CD14-positive monocyte (primary cell): Measurements from ENCODE around the gene MBTD1. TPM values are rescaled to one million over a fixed set of nuclear protein-coding genes. Genes with fewer than 3 reads are reported as not detected.

Experiments used
- DNase-seq, 3 donors: peaks; one replicate each; pipeline ENCODE4 v3.0.0-alpha.2; 2011 to 2022
- H2AFZ ChIP-seq: 2 replicates; pipeline ENCODE4 v1.6.0; 2012; ENCODE audit warnings: mild to moderate bottlenecking, low read depth, low read length, inconsistent platforms; ENCODE audit not compliant: insufficient read depth, poor library complexity, severe bottlenecking
- H3K27ac ChIP-seq, 2 donors: 1 replicate in 1 of 2; 2 replicates in 1 of 2; pipeline ENCODE4 v1.5.1; 2012 to 2013; ENCODE audit warnings: low read length in 2 of 2, control low read depth in 1 of 2, inconsistent platforms in 1 of 2, low read depth in 1 of 2, mild to moderate bottlenecking in 1 of 2
- H3K27me3 ChIP-seq, 2 donors: one replicate each; pipeline versions ENCODE4 v1.6.0 to v1.6.1; 2011 to 2013; ENCODE audit warnings: low read length in 2 of 2; ENCODE audit not compliant: control insufficient read depth in 2 of 2, insufficient read depth in 2 of 2
- H3K36me3 ChIP-seq, 2 donors: replicated peaks in 1 of 2; 1 replicate in 1 of 2; 2 replicates in 1 of 2; pipeline versions ENCODE4 v1.5.1 to v1.6.1; 2012 to 2013; ENCODE audit warnings: low read length in 2 of 2, control low read depth in 1 of 2, inconsistent platforms in 1 of 2, mild to moderate bottlenecking in 1 of 2; ENCODE audit not compliant: insufficient read depth in 2 of 2, control insufficient read depth in 1 of 2
- H3K4me1 ChIP-seq, 2 donors: 1 replicate in 1 of 2; 2 replicates in 1 of 2; pipeline versions ENCODE4 v1.5.1 to v1.6.1; 2012 to 2013; ENCODE audit warnings: low read length in 2 of 2, control low read depth in 1 of 2, inconsistent platforms in 1 of 2, mild to moderate bottlenecking in 1 of 2, moderate library complexity in 1 of 2; ENCODE audit not compliant: insufficient read depth in 2 of 2, control insufficient read depth in 1 of 2
- H3K4me2 ChIP-seq: replicated peaks from 2 replicates; pipeline ENCODE3; 2012; ENCODE audit warnings: low read length, moderate library complexity, mild to moderate bottlenecking; ENCODE audit not compliant: poor library complexity, severe bottlenecking; ENCODE audit errors: extremely low read depth
- H3K4me3 ChIP-seq, 3 experiments: fragments of 200-600 bp in 1 of 3; sonication (generic) in 1 of 3; replicated peaks in 1 of 3; 1 replicate in 2 of 3; 2 replicates in 1 of 3; pipeline ENCODE4 v1.5.1; 2011 to 2013; ENCODE audit warnings: low read length in 3 of 3, mild to moderate bottlenecking in 3 of 3, control low read depth in 2 of 3, low read depth in 2 of 3, inconsistent platforms in 1 of 3, moderate library complexity in 1 of 3
- H3K79me2 ChIP-seq: 2 replicates; pipeline ENCODE4 v1.6.0; 2012; ENCODE audit warnings: mild to moderate bottlenecking, control low read depth, inconsistent platforms, low read length, moderate library complexity; ENCODE audit not compliant: insufficient read depth
- H3K9ac ChIP-seq: 2 replicates; pipeline ENCODE4 v1.6.0; 2017; ENCODE audit warnings: low read length, mild to moderate bottlenecking; ENCODE audit not compliant: insufficient read depth, poor library complexity, severe bottlenecking
- H3K9me3 ChIP-seq, 2 donors: replicated peaks in 1 of 2; 1 replicate in 1 of 2; 2 replicates in 1 of 2; pipeline versions ENCODE4 v1.5.1 to v1.6.1; 2012 to 2013; ENCODE audit warnings: low read length in 2 of 2, control low read depth in 1 of 2; ENCODE audit not compliant: control insufficient read depth in 1 of 2, insufficient read depth in 1 of 2
- H4K20me1 ChIP-seq: 2 replicates; pipeline ENCODE4 v1.6.0; 2012; ENCODE audit warnings: mild to moderate bottlenecking, low read length, control low read depth, moderate library complexity; ENCODE audit not compliant: insufficient read depth
- H3K27ac Mint-ChIP-seq, 7 donors: one replicate each; pipeline ENCODE4 v1.8.0; 2020; ENCODE audit warnings: mild to moderate bottlenecking in 7 of 7, mixed read lengths in 7 of 7, moderate library complexity in 6 of 7, inconsistent platforms in 2 of 7
- H3K27me3 Mint-ChIP-seq, 3 donors: one replicate each; pipeline ENCODE4 v1.8.0; 2021 to 2022; ENCODE audit warnings: low read depth in 3 of 3, mild to moderate bottlenecking in 3 of 3, mixed read lengths in 3 of 3, moderate library complexity in 3 of 3, inconsistent platforms in 1 of 3
- H3K36me3 Mint-ChIP-seq, 2 donors: one replicate each; pipeline ENCODE4 v1.8.0; 2020; ENCODE audit warnings: mixed read lengths in 2 of 2, inconsistent platforms in 1 of 2, mild to moderate bottlenecking in 1 of 2
- H3K4me1 Mint-ChIP-seq: one replicate; pipeline ENCODE4 v1.8.0; 2020; ENCODE audit warnings: mild to moderate bottlenecking, mixed read lengths
- H3K4me3 Mint-ChIP-seq, 2 donors: one replicate each; pipeline ENCODE4 v1.8.0; 2020; ENCODE audit warnings: mild to moderate bottlenecking in 2 of 2, mixed read lengths in 2 of 2, moderate library complexity in 1 of 2
- H3K9me3 Mint-ChIP-seq, 7 donors: one replicate each; pipeline ENCODE4 v1.8.0; 2020 to 2022; ENCODE audit warnings: mixed read lengths in 7 of 7, mild to moderate bottlenecking in 6 of 7, moderate library complexity in 6 of 7, inconsistent platforms in 2 of 7
- WGBS: methylation state at CpG from one replicate; pipeline ENCODE4 v1.1.5; 2013; ENCODE audit warnings: missing lambda C conversion rate; ENCODE audit not compliant: insufficient coverage; 5-methylcytosine and 5-hydroxymethylcytosine counted together
- intact Hi-C, 2 donors: fragments of 100-400 bp; cut with micrococcal nuclease; formaldehyde crosslinking; loops; one replicate each; pipeline versions ENCODE4 v1.15.0 to v1.15.1; 2023
- polyA plus RNA-seq, 3 donors: library from polyadenylated mRNA; depleted of rRNA in 1 of 3; unstranded in 2 of 3; stranded (reverse) in 1 of 3; fragments of 300-500 nt in 2 of 3; fragments of >200 nt in 1 of 3; fragmentation: Illumina TruSeq in 2 of 3; gene quantifications; 1 replicate in 2 of 3; 2 replicates in 1 of 3; pipeline ENCODE4 v1.2.3, GENCODE V29; 2012 to 2021
- TF ChIP-seq, protein P1 (sequence below): fragments of 200-600 bp; IDR thresholded peaks from one replicate; pipeline ENCODE4 v1.8.0; 2022; ENCODE audit warnings: antibody characterized with exemption, mild to moderate bottlenecking

MBTD1 gene
- polyA plus RNA-seq, 3 donors, result 5.9 to 11.3 (median 10.0) TPM

DNA sequence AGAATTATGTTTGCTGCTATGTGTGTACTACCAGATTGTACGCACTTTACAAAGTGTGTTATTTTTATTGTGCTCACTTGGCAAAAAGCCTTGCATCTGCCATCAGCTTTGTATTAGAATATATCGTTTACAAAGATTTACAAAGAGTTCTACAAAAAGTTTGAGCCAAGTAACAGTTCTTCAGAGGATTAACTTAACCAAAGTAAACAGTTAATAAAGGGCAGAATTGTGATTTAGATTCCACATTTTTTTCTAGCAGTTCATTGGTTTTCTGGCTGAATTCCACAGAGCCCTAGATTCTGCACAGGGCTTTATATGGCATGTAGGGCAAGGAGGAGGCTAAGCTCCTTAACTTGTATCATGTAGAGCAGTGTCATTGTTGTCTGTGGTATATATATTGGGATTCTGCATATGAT lies 29.9 kb upstream of the MBTD1 start:
- H3K36me3 ChIP-seq, result peaks cover 77 to 96% of the 10 kb centered on the region in 2 donors
- intact Hi-C loops, result no loop called here
- H3K9ac ChIP-seq, result no peak overlapping the region
- H3K9me3 ChIP-seq, result no peaks in the 10 kb centered on the region
- Mint-ChIP-seq H3K36me3 (peaks cover 78 to 93% of the 10 kb centered on the region in 2 donors), H3K27ac (no peak overlapping the region), H3K4me3 (no peak overlapping the region), H3K9me3 (peaks cover 0 to 4% (median 0%) of the 10 kb centered on the region in 7 donors), H3K27me3 (no peaks in the 10 kb centered on the region), H3K4me1 (no peaks in the 10 kb centered on the region)
- H3K4me2 ChIP-seq, result no peak overlapping the region
- TF ChIP-seq, protein P1, sequence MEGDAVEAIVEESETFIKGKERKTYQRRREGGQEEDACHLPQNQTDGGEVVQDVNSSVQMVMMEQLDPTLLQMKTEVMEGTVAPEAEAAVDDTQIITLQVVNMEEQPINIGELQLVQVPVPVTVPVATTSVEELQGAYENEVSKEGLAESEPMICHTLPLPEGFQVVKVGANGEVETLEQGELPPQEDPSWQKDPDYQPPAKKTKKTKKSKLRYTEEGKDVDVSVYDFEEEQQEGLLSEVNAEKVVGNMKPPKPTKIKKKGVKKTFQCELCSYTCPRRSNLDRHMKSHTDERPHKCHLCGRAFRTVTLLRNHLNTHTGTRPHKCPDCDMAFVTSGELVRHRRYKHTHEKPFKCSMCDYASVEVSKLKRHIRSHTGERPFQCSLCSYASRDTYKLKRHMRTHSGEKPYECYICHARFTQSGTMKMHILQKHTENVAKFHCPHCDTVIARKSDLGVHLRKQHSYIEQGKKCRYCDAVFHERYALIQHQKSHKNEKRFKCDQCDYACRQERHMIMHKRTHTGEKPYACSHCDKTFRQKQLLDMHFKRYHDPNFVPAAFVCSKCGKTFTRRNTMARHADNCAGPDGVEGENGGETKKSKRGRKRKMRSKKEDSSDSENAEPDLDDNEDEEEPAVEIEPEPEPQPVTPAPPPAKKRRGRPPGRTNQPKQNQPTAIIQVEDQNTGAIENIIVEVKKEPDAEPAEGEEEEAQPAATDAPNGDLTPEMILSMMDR, result no peak
- H3K4me1 ChIP-seq, result no peaks in the 10 kb centered on the region
- H3K4me3 ChIP-seq, result no peak overlapping the region
- no CpG with 5 or more reads among the region's 2 CpGs for WGBS
- no peak for DNase-seq
- H2AFZ ChIP-seq, result no peak overlapping the region
- no peaks in the 10 kb centered on the region for H3K27me3 ChIP-seq
- H3K27ac ChIP-seq, result no peak overlapping the region
- no peaks in the 10 kb centered on the region for H4K20me1 ChIP-seq
- no peaks in the 10 kb centered on the region for H3K79me2 ChIP-seq

DNA sequence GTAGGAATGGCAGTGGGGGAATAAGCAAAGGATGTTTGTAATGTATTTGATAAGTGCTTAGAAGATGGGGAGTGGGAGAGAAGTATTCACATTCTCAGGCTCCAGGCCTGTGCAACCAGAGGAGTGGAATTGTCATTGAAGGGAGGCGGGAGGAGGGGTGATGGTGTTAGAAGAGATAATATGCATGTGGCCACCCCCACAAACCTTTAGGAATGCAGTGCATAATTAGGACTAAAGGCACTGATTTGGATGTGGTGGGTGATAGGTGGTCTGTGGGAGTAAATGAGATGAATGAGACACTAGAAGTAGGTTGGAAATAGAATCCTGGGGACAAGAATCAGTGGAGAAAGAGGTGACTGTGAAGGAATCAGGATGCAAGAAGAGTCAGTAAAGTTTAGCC lies 27.6 kb upstream of the MBTD1 start:
- peaks cover 69 to 92% of the 10 kb centered on the region in 2 donors for H3K36me3 ChIP-seq
- no peak overlapping the region for H3K27ac ChIP-seq
- DNase-seq, result no peak
- Mint-ChIP-seq H3K4me3 (no peak overlapping the region), H3K27me3 (no peaks in the 10 kb centered on the region), H3K36me3 (peaks cover 75 to 93% of the 10 kb centered on the region in 2 donors), H3K27ac (peak overlapping the region in 3 of 7 donors; percentile 8 to 42 (median 12)), H3K9me3 (no peaks in the 10 kb centered on the region), H3K4me1 (peaks cover 4% of the 10 kb centered on the region)
- TF ChIP-seq, protein P1, result no peak
- no peaks in the 10 kb centered on the region for H3K27me3 ChIP-seq
- no peak overlapping the region for H3K9ac ChIP-seq
- H3K9me3 ChIP-seq, result no peaks in the 10 kb centered on the region
- H3K4me3 ChIP-seq, result no peak overlapping the region
- H4K20me1 ChIP-seq, result no peaks in the 10 kb centered on the region
- no peak overlapping the region for H2AFZ ChIP-seq
- H3K4me1 ChIP-seq, result peaks cover 0 to 3% of the 10 kb centered on the region in 2 donors
- H3K4me2 ChIP-seq, result no peak overlapping the region
- intact Hi-C loops, result no loop called here
- H3K79me2 ChIP-seq, result no peaks in the 10 kb centered on the region
- WGBS, result 100% methylated on average over 1 of the region's 1 CpG
